DMS79 treated with DMSO at 0.1 percent for 48 hours (cell line): ENCODE results near the gene ATF6.

Experiments used
- DNase-seq: peaks from one replicate; lab custom pipeline; 2025; lab: John Stamatoyannopoulos, UW

Gene ATF6

DNA sequence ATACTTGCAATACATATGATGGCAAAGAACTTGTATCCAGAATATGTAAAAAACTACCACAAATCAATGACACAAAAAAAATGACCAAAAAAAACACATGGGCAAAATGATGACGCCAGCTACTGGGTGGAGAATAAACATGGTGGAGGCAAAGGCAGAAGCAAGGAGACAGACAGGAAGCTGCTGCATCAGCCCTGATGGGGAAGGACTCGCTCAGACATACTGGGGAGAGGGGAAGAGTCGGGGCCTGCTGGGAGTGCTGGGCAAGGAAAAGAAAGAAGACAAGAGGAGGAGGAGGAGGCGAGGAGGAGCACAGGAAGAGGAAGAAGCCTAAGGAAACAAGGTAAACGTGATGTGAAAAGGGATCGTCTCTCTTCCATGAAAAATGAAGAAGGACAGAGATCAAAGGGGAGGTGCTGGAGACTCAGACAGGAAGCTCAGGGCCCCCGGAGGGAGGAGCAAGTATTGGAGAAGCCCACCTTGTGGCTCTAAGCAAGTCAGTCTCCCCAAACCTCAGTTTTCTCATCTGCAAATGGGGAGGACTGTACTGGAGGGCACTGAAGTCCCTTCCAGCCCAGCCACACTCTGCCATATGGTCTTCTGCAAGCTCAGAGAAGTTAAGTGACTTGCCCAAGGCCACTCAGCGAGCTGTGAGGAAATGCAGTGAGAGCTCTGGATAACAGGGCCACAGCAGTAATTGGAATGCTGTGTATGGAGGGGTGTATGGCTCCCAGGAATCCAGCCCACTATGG, 233.4 kb downstream of the ATF6 start:
- DNase-seq, result no peak

GRCh38 chr1:162000053-162000420, 233.9 kb downstream of the ATF6 start:
- no peak for DNase-seq

- DNase-seq, result peak; percentile 39
Measured at GRCh38 chr1:162003061-162003829, 237.1 kb downstream of the ATF6 start.

GRCh38 chr1:162003830-162004215, 237.7 kb downstream of the ATF6 start:
- DNase-seq, result peak; percentile 44

DNA sequence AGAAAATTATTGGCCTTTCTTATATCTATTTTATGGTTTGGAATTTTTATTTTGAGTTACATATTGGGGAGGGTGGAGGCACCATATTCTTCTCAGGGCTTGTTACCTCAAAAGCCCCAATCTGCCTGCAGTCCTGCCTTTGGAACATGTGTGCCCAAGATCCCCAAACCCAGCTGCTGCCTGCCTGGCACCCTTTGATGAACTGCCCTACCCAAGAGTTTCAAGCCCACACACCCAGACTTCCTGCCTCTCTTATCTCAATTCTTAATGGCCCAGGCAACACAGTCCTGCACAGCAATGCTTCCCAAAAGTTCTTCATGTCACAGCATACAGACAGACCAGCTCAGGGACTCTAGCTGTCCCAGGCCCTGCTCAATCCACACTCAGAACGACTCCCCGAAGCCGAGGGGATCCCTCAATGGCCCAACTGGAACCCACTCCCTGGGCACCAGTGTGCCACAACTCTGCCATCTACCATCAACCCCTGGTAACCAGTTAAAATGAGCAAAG, 238.4 kb downstream of the ATF6 start:
- no peak for DNase-seq

DNA sequence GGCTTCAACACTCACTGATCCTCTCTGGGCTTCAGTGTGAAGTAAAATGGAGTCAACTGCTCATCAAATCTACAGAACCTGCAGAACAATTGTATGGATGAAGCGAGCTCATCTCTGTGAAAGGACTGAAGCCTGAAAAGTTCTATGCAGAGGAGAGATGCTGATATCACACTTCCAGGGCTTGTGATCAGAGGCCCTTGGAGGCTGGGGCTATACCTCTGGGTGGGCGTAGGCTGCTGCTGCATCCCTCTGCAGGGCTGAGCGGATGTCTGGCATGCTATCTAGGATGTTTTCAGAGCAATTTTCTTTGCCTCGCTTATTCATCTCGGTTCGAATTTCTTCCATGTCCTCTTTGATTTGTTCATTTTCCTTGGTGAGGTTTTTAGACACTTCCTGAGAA, 240.0 kb downstream of the ATF6 start:
- DNase-seq, result no peak

DNA sequence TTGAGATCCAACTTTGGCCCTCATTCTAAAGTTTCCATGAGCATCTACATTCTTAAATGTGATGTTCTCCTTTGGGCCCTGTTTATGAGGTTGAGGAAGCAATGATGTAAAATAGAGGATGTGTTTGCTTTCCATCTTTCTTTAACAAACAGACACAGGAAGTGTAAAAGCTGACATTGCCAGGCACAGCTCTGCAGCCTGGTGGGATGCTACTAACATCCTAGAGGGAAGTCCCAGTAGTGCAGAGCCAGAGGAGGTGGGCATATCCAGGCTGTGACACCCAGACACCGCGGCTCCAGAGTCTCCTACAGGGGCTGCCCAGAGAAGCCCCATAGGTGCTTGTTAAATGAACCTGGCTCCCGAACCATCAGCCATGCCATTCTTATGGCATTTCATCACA, 241.3 kb downstream of the ATF6 start:
- DNase-seq, result no peak

GRCh38 chr1:162008799-162009198, 242.7 kb downstream of the ATF6 start:
- no peak for DNase-seq

DNA sequence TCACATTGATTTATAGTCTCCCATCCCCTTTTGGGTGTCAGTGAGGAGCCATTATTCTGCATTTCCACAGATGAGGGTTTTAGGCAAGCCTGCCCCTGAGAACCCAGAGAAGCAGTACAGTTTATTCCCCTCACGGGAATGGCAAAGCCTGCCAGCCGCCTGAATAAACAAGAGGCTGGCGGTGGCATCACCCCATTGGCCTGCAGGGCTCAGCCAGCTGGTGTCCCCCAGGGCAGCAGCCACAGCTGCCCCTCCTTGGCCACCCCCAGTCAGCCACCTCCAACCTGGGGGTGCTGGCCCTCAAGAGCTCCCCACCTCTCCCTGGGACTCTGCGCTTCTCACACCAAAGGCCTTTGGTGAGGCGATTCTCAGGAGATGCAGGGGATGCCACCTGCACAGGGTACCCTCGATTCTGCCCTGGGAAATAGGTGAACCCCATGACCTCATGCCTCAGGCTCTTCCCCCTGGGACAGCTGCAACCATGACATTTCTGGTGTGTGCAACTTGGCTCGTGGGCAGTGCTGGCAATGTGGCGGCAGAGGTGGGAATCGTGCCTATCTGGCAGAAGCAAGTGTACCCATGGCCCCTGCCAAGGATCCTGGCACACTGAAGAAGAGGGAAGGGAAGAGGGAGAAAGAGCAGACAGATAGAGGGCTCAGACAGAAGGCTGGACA, 243.5 kb downstream of the ATF6 start:
- no peak for DNase-seq

- no peak for DNase-seq
Measured at GRCh38 chr1:162010175-162010506, 244.0 kb downstream of the ATF6 start.

GRCh38 chr1:162011337-162012012, 245.4 kb downstream of the ATF6 start:
- no peak for DNase-seq

DNA sequence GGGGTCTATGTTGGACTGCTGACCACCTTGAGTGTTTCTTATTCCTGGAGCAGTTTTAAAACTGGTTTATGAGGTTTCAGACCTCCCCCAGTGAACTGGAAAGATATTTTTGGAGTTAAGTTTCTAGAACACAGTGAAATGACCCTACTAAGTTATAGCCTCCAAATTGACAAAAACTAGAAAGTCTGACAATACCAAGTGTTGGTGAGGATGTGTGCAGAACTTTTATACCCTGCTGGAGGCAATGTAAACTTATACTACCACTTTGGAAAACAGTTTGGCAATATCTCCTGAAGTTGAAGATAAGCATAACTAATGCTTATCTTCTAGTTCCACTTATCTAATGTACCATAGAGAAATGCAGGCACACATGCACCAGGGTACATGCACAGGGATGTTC, 247.2 kb downstream of the ATF6 start:
- no peak for DNase-seq
